Dendritic cell treated with granulocyte-macrophage colony-stimulating factor and Interleukin-4, amounts not matched to agents 40 ng/mL and 50 ng/mL, for 4 days (primary cell): ENCODE results near the gene SNX10.

ENCODE experiments used
- H3K27ac Mint-ChIP-seq: one replicate; pipeline ENCODE4 v1.8.0; 2022; ENCODE audit warnings: mild to moderate bottlenecking, mixed read lengths
- H3K27me3 Mint-ChIP-seq: one replicate; pipeline ENCODE4 v1.8.0; 2022; ENCODE audit warnings: mild to moderate bottlenecking, mixed read lengths
- H3K36me3 Mint-ChIP-seq: one replicate; pipeline ENCODE4 v1.8.0; 2022; ENCODE audit warnings: low read depth, mixed read lengths
- H3K4me1 Mint-ChIP-seq: one replicate; pipeline ENCODE4 v1.8.0; 2022; ENCODE audit warnings: low read depth, mixed read lengths
- H3K4me3 Mint-ChIP-seq: one replicate; pipeline ENCODE4 v1.8.0; 2022; ENCODE audit warnings: mild to moderate bottlenecking, moderate library complexity, mixed read lengths
- H3K9me3 Mint-ChIP-seq: one replicate; pipeline ENCODE4 v1.8.0; 2022; ENCODE audit warnings: mixed read lengths
- intact Hi-C: fragments of 100-400 bp; cut with micrococcal nuclease; formaldehyde crosslinking; loops from one replicate; pipeline ENCODE4 v1.15.0; 2022

SNX10 gene

GRCh38 chr7:26307791-26308190 lies 16.1 kb downstream of the SNX10 start:
- Mint-ChIP-seq H3K4me1 (peaks cover 78% of the 10 kb centered on the region), H3K36me3 (peaks cover 55% of the 10 kb centered on the region), H3K4me3 (peak overlapping the region; percentile 58), H3K27ac (peak overlapping the region; percentile 84), H3K9me3 (no peaks in the 10 kb centered on the region), H3K27me3 (no peaks in the 10 kb centered on the region)
- intact Hi-C loops, result loop anchor here (2.0 to 5.0 kb wide), 2 partner anchors 15 to 105 kb away; partner anchors contain the start of genes CBX3 and HNRNPA2B1

- H3K4me3 Mint-ChIP-seq, result no peak overlapping the region
- H3K27me3 Mint-ChIP-seq, result no peaks in the 10 kb centered on the region
Observed at GRCh38 chr7:26308551-26308950, 16.9 kb downstream of the SNX10 start.

GRCh38 chr7:26309089-26309488 lies 17.4 kb downstream of the SNX10 start:
- no peak overlapping the region for H3K4me3 Mint-ChIP-seq
- no peaks in the 10 kb centered on the region for H3K27me3 Mint-ChIP-seq
- H3K27ac Mint-ChIP-seq, result peak overlapping the region; percentile 84
- intact Hi-C loops, result loop anchor here (5.0 kb wide), 1 partner anchor 107 kb away; the partner anchor contains the start of genes CBX3 and HNRNPA2B1
- H3K9me3 Mint-ChIP-seq, result no peaks in the 10 kb centered on the region
- peaks cover 46% of the 10 kb centered on the region for H3K36me3 Mint-ChIP-seq
- H3K4me1 Mint-ChIP-seq, result peaks cover 75% of the 10 kb centered on the region

More at GRCh38 chr7:26308551-26308950, 16.9 kb downstream of the SNX10 start:
- Mint-ChIP-seq H3K27ac (peak overlapping the region; percentile 84), H3K9me3 (no peaks in the 10 kb centered on the region), H3K4me1 (peaks cover 74% of the 10 kb centered on the region), H3K36me3 (peaks cover 48% of the 10 kb centered on the region)
- intact Hi-C loops, result loop anchor here (5.0 kb wide), 1 partner anchor 106 kb away; the partner anchor contains the start of genes CBX3 and HNRNPA2B1

GRCh38 chr7:26311798-26312197 lies 20.1 kb downstream of the SNX10 start:
- Mint-ChIP-seq H3K4me3 (no peak overlapping the region), H3K4me1 (peaks cover 69% of the 10 kb centered on the region), H3K27ac (peak overlapping the region; percentile 62), H3K36me3 (peaks cover 41% of the 10 kb centered on the region), H3K9me3 (no peaks in the 10 kb centered on the region), H3K27me3 (no peaks in the 10 kb centered on the region)
- intact Hi-C loops, result no loop called here

GRCh38 chr7:26317211-26317610 lies 25.5 kb downstream of the SNX10 start:
- no peaks in the 10 kb centered on the region for H3K27me3 Mint-ChIP-seq
- intact Hi-C loops, result no loop called here
- H3K36me3 Mint-ChIP-seq, result peaks cover 15% of the 10 kb centered on the region
- no peak overlapping the region for H3K4me3 Mint-ChIP-seq
- H3K9me3 Mint-ChIP-seq, result no peaks in the 10 kb centered on the region
- peaks cover 65% of the 10 kb centered on the region for H3K4me1 Mint-ChIP-seq
- no peak overlapping the region for H3K27ac Mint-ChIP-seq

GRCh38 chr7:26318921-26319320 lies 27.3 kb downstream of the SNX10 start:
- peak overlapping the region; percentile 85 for H3K27ac Mint-ChIP-seq
- H3K4me1 Mint-ChIP-seq, result peaks cover 67% of the 10 kb centered on the region
- no peaks in the 10 kb centered on the region for H3K9me3 Mint-ChIP-seq
- no peaks in the 10 kb centered on the region for H3K27me3 Mint-ChIP-seq
- peaks cover 25% of the 10 kb centered on the region for H3K36me3 Mint-ChIP-seq
- intact Hi-C loops, result no loop called here
- H3K4me3 Mint-ChIP-seq, result peak overlapping the region; percentile 52

- no peak overlapping the region for H3K4me3 Mint-ChIP-seq
Observed at GRCh38 chr7:26319636-26320035, 28.0 kb downstream of the SNX10 start.

GRCh38 chr7:26320878-26321277 lies 29.2 kb downstream of the SNX10 start:
- Mint-ChIP-seq H3K36me3 (peaks cover 31% of the 10 kb centered on the region), H3K4me1 (peaks cover 61% of the 10 kb centered on the region), H3K27me3 (no peaks in the 10 kb centered on the region), H3K9me3 (no peaks in the 10 kb centered on the region), H3K4me3 (no peak overlapping the region), H3K27ac (peak overlapping the region; percentile 49)
- intact Hi-C loops, result no loop called here

More at GRCh38 chr7:26319636-26320035, 28.0 kb downstream of the SNX10 start:
- peaks cover 31% of the 10 kb centered on the region for H3K36me3 Mint-ChIP-seq
- H3K4me1 Mint-ChIP-seq, result peaks cover 68% of the 10 kb centered on the region
- no peaks in the 10 kb centered on the region for H3K27me3 Mint-ChIP-seq
- no peaks in the 10 kb centered on the region for H3K9me3 Mint-ChIP-seq
- intact Hi-C loops, result no loop called here
- H3K27ac Mint-ChIP-seq, result peak overlapping the region; percentile 85

- Mint-ChIP-seq H3K27me3 (no peaks in the 10 kb centered on the region), H3K4me3 (no peak overlapping the region), H3K36me3 (peaks cover 31% of the 10 kb centered on the region), H3K4me1 (peaks cover 66% of the 10 kb centered on the region), H3K27ac (peak overlapping the region; percentile 49), H3K9me3 (no peaks in the 10 kb centered on the region)
- intact Hi-C loops, result no loop called here
Observed at GRCh38 chr7:26321435-26321834, 29.8 kb downstream of the SNX10 start.

GRCh38 chr7:26326211-26326610 lies 34.5 kb downstream of the SNX10 start:
- H3K9me3 Mint-ChIP-seq, result no peaks in the 10 kb centered on the region
- peaks cover 66% of the 10 kb centered on the region for H3K4me1 Mint-ChIP-seq
- H3K27ac Mint-ChIP-seq, result no peak overlapping the region
- H3K4me3 Mint-ChIP-seq, result no peak overlapping the region
- intact Hi-C loops, result no loop called here
- no peaks in the 10 kb centered on the region for H3K27me3 Mint-ChIP-seq
- H3K36me3 Mint-ChIP-seq, result peaks cover 35% of the 10 kb centered on the region

- Mint-ChIP-seq H3K4me3 (no peak overlapping the region), H3K27ac (peak overlapping the region; percentile 88), H3K36me3 (peaks cover 18% of the 10 kb centered on the region), H3K9me3 (no peaks in the 10 kb centered on the region), H3K27me3 (no peaks in the 10 kb centered on the region), H3K4me1 (peaks cover 71% of the 10 kb centered on the region)
- intact Hi-C loops, result no loop called here
Observed at GRCh38 chr7:26328498-26329390, 37.1 kb downstream of the SNX10 start.

GRCh38 chr7:26329520-26330255 lies 38.0 kb downstream of the SNX10 start:
- peak overlapping the region; percentile 88 for H3K27ac Mint-ChIP-seq
- H3K27me3 Mint-ChIP-seq, result no peaks in the 10 kb centered on the region
- intact Hi-C loops, result loop anchor here (5.0 kb wide), 1 partner anchor 37 kb away; the partner anchor contains the start of gene SNX10
- H3K36me3 Mint-ChIP-seq, result peaks cover 10% of the 10 kb centered on the region
- H3K4me1 Mint-ChIP-seq, result peaks cover 72% of the 10 kb centered on the region
- H3K4me3 Mint-ChIP-seq, result peak overlapping the region; percentile 42
- H3K9me3 Mint-ChIP-seq, result no peaks in the 10 kb centered on the region

GRCh38 chr7:26331113-26331512 lies 39.5 kb downstream of the SNX10 start:
- H3K36me3 Mint-ChIP-seq, result peaks cover 20% of the 10 kb centered on the region
- no peaks in the 10 kb centered on the region for H3K27me3 Mint-ChIP-seq
- no peaks in the 10 kb centered on the region for H3K9me3 Mint-ChIP-seq
- H3K4me1 Mint-ChIP-seq, result peaks cover 80% of the 10 kb centered on the region
- intact Hi-C loops, result loop anchor here (5.0 kb wide), 1 partner anchor 39 kb away; the partner anchor contains the start of gene SNX10
- H3K4me3 Mint-ChIP-seq, result no peak overlapping the region
- H3K27ac Mint-ChIP-seq, result peak overlapping the region; percentile 88

- Mint-ChIP-seq H3K36me3 (peaks cover 20% of the 10 kb centered on the region), H3K27me3 (no peaks in the 10 kb centered on the region), H3K4me1 (peaks cover 76% of the 10 kb centered on the region), H3K4me3 (no peak overlapping the region), H3K9me3 (no peaks in the 10 kb centered on the region), H3K27ac (no peak overlapping the region)
- intact Hi-C loops, result loop anchor here (5.0 kb wide), 1 partner anchor 39 kb away; the partner anchor contains the start of gene SNX10
Observed at GRCh38 chr7:26331789-26332188, 40.1 kb downstream of the SNX10 start.
